Neural cell (in vitro differentiated cells): ENCODE data around the gene PRND. TPM values are rescaled to one million over a fixed set of nuclear protein-coding genes. Genes with fewer than 3 reads are reported as not detected.

ENCODE experiments used
- H2AFZ ChIP-seq: fragments of 200-600, 300-800 bp; sonication (generic), shearing (Covaris generic); 2 replicates; pipeline ENCODE4 v1.6.0; 2014; ENCODE audit warnings: low read depth, mild to moderate bottlenecking, antibody characterized with exemption, low read length, moderate library complexity
- H3F3A ChIP-seq: fragments of 200-600 bp; shearing (Covaris generic); 2 replicates; pipeline ENCODE4 v1.6.1; 2016; ENCODE audit warnings: mild to moderate bottlenecking, moderate library complexity, mixed read lengths, antibody characterized with exemption, low read length; ENCODE audit not compliant: insufficient read depth, poor library complexity, severe bottlenecking
- H3K27ac ChIP-seq: fragments of 200-600, 300-800 bp; sonication (generic), shearing (Covaris generic); 2 replicates; pipeline ENCODE4 v1.5.1; 2014; ENCODE audit warnings: mild to moderate bottlenecking, low read length, moderate library complexity
- H3K27me3 ChIP-seq: fragments of 300-800, 200-600 bp; sonication (generic), shearing (Covaris generic); 2 replicates; pipeline ENCODE4 v1.6.0; 2014; ENCODE audit warnings: mild to moderate bottlenecking, low read depth, low read length, moderate library complexity; ENCODE audit not compliant: insufficient read depth
- H3K36me3 ChIP-seq: fragments of 300-800, 200-600 bp; sonication (generic), shearing (Covaris generic); 2 replicates; pipeline ENCODE4 v1.5.1; 2014; ENCODE audit warnings: mild to moderate bottlenecking, antibody characterized with exemption, low read length, moderate library complexity; ENCODE audit not compliant: insufficient read depth
- H3K4me2 ChIP-seq: fragments of 300-800, 200-600 bp; sonication (generic), shearing (Covaris generic); 2 replicates; pipeline ENCODE4 v1.6.0; 2014; ENCODE audit warnings: mild to moderate bottlenecking, low read length
- H3K4me3 ChIP-seq: fragments of 300-800, 200-600 bp; sonication (generic), shearing (Covaris generic); 2 replicates; pipeline ENCODE4 v1.5.1; 2014; ENCODE audit warnings: mild to moderate bottlenecking, low read length, moderate library complexity
- H3K79me2 ChIP-seq: fragments of 200-600 bp; shearing (Covaris generic); replicated peaks from 2 replicates; pipeline ENCODE4 v1.6.0; 2014; ENCODE audit warnings: mild to moderate bottlenecking, low read length, moderate library complexity; ENCODE audit not compliant: insufficient read depth
- H3K9ac ChIP-seq: fragments of 300-800, 200-600 bp; sonication (generic), shearing (Covaris generic); 2 replicates; pipeline ENCODE4 v1.6.1; 2016; ENCODE audit warnings: mild to moderate bottlenecking, low read length, mixed read lengths
- H3K9me2 ChIP-seq: fragments of 200-600 bp; shearing (Covaris generic); 2 replicates; pipeline ENCODE4 v1.6.1; 2016; ENCODE audit warnings: mild to moderate bottlenecking, low read length, mixed read lengths; ENCODE audit not compliant: insufficient read depth
- H3K9me3 ChIP-seq: fragments of 200-600, 300-800 bp; sonication (generic), shearing (Covaris generic); 2 replicates; pipeline ENCODE4 v1.6.1; 2016; ENCODE audit warnings: mild to moderate bottlenecking, mixed run types, low read length, moderate library complexity, mixed read lengths
- H4K20me1 ChIP-seq: fragments of 200-600 bp; shearing (Covaris generic); 2 replicates; pipeline ENCODE4 v1.6.1; 2016; ENCODE audit warnings: mild to moderate bottlenecking, mixed run types; ENCODE audit not compliant: insufficient read depth
- CTCF ChIP-seq: fragments of 450-650 bp; IDR thresholded peaks from 2 replicates; pipeline ENCODE4 v1.5.1; 2014; ENCODE audit warnings: antibody characterized with exemption, mild to moderate bottlenecking, moderate library complexity; ENCODE audit not compliant: poor library complexity, severe bottlenecking
- EP300 ChIP-seq: fragments of 450-650 bp; conservative IDR thresholded peaks from 2 replicates; pipeline ENCODE4 v1.6.1; 2014; ENCODE audit warnings: antibody characterized with exemption, mild to moderate bottlenecking, moderate library complexity; ENCODE audit not compliant: poor library complexity, severe bottlenecking
- EZH2 ChIP-seq: fragments of 200-600, 300-800 bp; shearing (Covaris generic), sonication (generic); IDR thresholded peaks from 2 replicates; pipeline ENCODE4 v1.6.1; 2014; ENCODE audit warnings: antibody characterized with exemption, low read length, borderline replicate concordance, mild to moderate bottlenecking; ENCODE audit not compliant: insufficient read depth, poor library complexity, severe bottlenecking
- MXI1 ChIP-seq: fragments of 450-650 bp; conservative IDR thresholded peaks from 2 replicates; pipeline ENCODE4 v1.6.1; 2014; ENCODE audit warnings: antibody characterized with exemption, mild to moderate bottlenecking; ENCODE audit not compliant: poor library complexity, severe bottlenecking
- POLR2AphosphoS5 ChIP-seq: IDR thresholded peaks from 2 replicates; pipeline ENCODE4 v1.6.1; 2012
- RAD21 ChIP-seq: fragments of 450-650 bp; conservative IDR thresholded peaks from 2 replicates; pipeline ENCODE4 v1.6.1; 2014; ENCODE audit warnings: antibody characterized with exemption, mild to moderate bottlenecking, moderate library complexity
- REST ChIP-seq: IDR thresholded peaks from 2 replicates; pipeline ENCODE4 v1.6.1; 2012; ENCODE audit warnings: borderline replicate concordance
- SMC3 ChIP-seq: fragments of 450-650 bp; conservative IDR thresholded peaks from 2 replicates; pipeline ENCODE4 v1.6.1; 2014; ENCODE audit warnings: antibody characterized with exemption, mild to moderate bottlenecking, moderate library complexity; ENCODE audit not compliant: poor library complexity
- TAF1 ChIP-seq: IDR thresholded peaks from 2 replicates; pipeline ENCODE4 v1.6.1; 2012; ENCODE audit warnings: low read depth
- polyA plus RNA-seq: library from polyadenylated mRNA; depleted of rRNA; stranded (reverse); fragments of >200 nt; gene quantifications from 2 replicates; pipeline ENCODE4 v1.2.3, GENCODE V29; 2014

Gene PRND
- polyA plus RNA-seq, 1 donor from 2014 or later: not detected

GRCh38 chr20:4724459-4725262 lies 3.0 kb downstream of the PRND start:
- Histone ChIP-seq H3K4me2 (no peak overlapping the region), H3K79me2 (no peaks in the 10 kb centered on the region), H3K27me3 (no peaks in the 10 kb centered on the region), H3K9ac (no peak overlapping the region), H3K9me2 (no peaks in the 10 kb centered on the region), H3K36me3 (no peaks in the 10 kb centered on the region), H3F3A (no peaks in the 10 kb centered on the region), H3K4me3 (no peak overlapping the region), H3K9me3 (no peaks in the 10 kb centered on the region), H2AFZ (no peak overlapping the region), H4K20me1 (no peaks in the 10 kb centered on the region), H3K27ac (no peak overlapping the region)
- TF ChIP-seq RAD21 (no peak), CTCF (no peak), REST (no peak), SMC3 (no peak), EP300 (no peak), EZH2 (no peak), MXI1 (no peak), POLR2AphosphoS5 (no peak), TAF1 (no peak)

GRCh38 chr20:4725263-4725550 lies 3.5 kb downstream of the PRND start:
- Histone ChIP-seq H3K27me3 (no peaks in the 10 kb centered on the region), H3K9me2 (no peaks in the 10 kb centered on the region), H2AFZ (no peak overlapping the region), H3F3A (no peaks in the 10 kb centered on the region), H3K4me3 (no peak overlapping the region), H4K20me1 (no peaks in the 10 kb centered on the region), H3K4me2 (no peak overlapping the region), H3K27ac (no peak overlapping the region), H3K9me3 (no peaks in the 10 kb centered on the region), H3K36me3 (no peaks in the 10 kb centered on the region), H3K9ac (no peak overlapping the region), H3K79me2 (no peaks in the 10 kb centered on the region)
- TF ChIP-seq CTCF (no peak), EZH2 (no peak), POLR2AphosphoS5 (no peak), REST (no peak), SMC3 (no peak), EP300 (no peak), TAF1 (no peak), RAD21 (no peak)
